Measurements from ENCODE around the gene DLG4.
"Not testable (repeated sequence)": the region's sequence is repeated elsewhere in the genome, so short reads cannot be mapped to it uniquely, and the experiment has no call there.

DLG4 gene

GRCh38 chr17:7167832-7168231, 51.8 kb downstream of the DLG4 start:
- H3K4me1 ChIP-seq = no peaks in the 10 kb centered on the region
- H3K4me3 ChIP-seq = no peak overlapping the region
- no peaks in the 10 kb centered on the region for H3K36me3 ChIP-seq
- H3K9me3 ChIP-seq = peaks cover 27% of the 10 kb centered on the region
- no peak overlapping the region for H3K27ac ChIP-seq
- no peak for TF ChIP-seq Cebpa-rat (IDR thresholded peaks at IDR 0.05)
- no peaks in the 10 kb centered on the region for H4K20me1 ChIP-seq
- no peak overlapping the region for H3K4me2 ChIP-seq
- H3K27me3 ChIP-seq = no peaks in the 10 kb centered on the region
- no peak overlapping the region for H3K9ac ChIP-seq

DNA sequence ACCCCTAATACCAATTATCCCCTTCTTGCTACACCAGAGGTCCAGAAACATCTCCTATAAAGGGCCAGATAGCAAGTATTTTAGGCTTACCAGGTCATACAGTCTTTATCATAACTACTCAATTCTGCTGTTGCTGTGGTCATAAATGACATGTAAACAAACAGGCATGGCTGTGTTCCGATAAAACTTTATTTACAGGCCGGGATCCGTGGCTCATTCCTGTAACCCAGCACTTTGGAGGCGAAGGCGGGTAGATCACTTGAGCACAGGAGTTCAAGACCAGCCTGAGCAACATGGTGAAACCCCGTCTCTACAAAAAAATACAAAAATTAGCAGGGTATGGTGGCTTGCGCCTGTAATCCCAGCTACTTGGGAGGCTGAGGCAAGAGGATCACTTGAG, 52.8 kb downstream of the DLG4 start:
- Histone ChIP-seq H3K9me3 (peaks cover 27% of the 10 kb centered on the region), H4K20me1 (no peaks in the 10 kb centered on the region), H3K27ac (no peak overlapping the region), H3K36me3 (no peaks in the 10 kb centered on the region), H3K9ac (no peak overlapping the region), H3K4me2 (no peak overlapping the region), H3K4me1 (no peaks in the 10 kb centered on the region), H3K27me3 (no peaks in the 10 kb centered on the region), H3K4me3 (no peak overlapping the region)
- no peak for TF ChIP-seq Cebpa-rat (IDR thresholded peaks at IDR 0.05)

- H4K20me1 ChIP-seq, H3K4me3 ChIP-seq, H3K4me2 ChIP-seq, H3K9ac ChIP-seq, H3K9me3 ChIP-seq, H3K27me3 ChIP-seq, H3K36me3 ChIP-seq, H3K27ac ChIP-seq, H3K4me1 ChIP-seq: not testable (repeated sequence)
These were observed 60.1 kb downstream of the DLG4 start for GRCh38 chr17:7159571-7159970.

DNA sequence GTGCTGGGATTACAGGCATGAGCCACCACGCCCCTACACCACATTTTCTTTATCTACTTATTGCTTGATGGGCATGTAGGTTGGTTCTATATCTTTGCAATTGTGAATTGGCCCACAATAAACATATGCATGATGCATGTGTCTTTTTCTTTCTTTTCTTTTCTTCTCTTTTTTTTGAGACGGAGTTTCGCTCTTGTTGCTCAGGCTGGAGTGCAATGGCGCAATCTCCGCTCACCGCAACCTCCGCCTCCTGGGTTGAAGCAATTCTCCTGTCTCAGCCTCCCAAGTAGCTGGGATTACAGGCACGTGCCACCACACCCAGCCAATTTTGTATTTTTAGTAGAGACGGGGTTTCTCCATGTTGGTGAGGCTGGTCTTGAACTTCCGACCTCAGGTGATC, 61.2 kb downstream of the DLG4 start:
- not testable (repeated sequence) for H3K27ac ChIP-seq, H3K9ac ChIP-seq, H3K4me3 ChIP-seq, H3K4me1 ChIP-seq, H4K20me1 ChIP-seq, H3K36me3 ChIP-seq, H3K4me2 ChIP-seq, H3K9me3 ChIP-seq, H3K27me3 ChIP-seq

DNA sequence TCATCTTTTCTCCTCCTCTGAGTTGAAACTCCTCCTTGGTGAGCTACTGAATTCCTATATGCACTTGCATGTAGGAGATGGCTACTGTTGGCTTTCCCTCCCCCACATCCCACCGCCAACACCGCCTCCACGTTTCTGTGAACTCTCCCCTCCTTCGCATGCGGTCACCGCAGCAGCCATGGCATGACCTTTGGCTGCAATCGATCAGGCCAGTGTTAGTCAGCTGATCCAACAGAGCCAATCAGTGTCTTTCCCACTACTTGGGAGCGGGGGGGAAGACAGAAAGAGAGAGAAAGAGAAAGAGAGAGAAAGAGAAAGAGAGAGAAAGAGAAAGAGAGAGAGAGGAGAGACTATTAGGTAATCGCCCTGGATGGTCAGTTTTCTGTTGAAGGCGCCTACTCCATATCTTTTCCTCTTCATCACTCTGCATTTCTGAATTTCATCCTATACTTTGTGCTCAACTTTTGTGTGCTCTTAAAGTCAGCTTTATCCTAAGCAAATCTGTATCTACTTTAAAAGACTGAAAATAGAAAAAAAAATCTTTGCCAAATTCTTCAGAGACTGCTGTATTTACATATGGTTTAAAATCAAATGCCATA, 63.2 kb downstream of the DLG4 start:
- no peaks in the 10 kb centered on the region for H3K27me3 ChIP-seq
- no peak for TF ChIP-seq Cebpa-rat (IDR thresholded peaks at IDR 0.05)
- H3K9ac ChIP-seq = no peak overlapping the region
- H3K9me3 ChIP-seq = no peaks in the 10 kb centered on the region
- H3K4me3 ChIP-seq = no peak overlapping the region
- H3K4me2 ChIP-seq = no peak overlapping the region
- H3K36me3 ChIP-seq = no peaks in the 10 kb centered on the region
- no peaks in the 10 kb centered on the region for H3K4me1 ChIP-seq
- no peak overlapping the region for H3K27ac ChIP-seq
- no peaks in the 10 kb centered on the region for H4K20me1 ChIP-seq

DNA sequence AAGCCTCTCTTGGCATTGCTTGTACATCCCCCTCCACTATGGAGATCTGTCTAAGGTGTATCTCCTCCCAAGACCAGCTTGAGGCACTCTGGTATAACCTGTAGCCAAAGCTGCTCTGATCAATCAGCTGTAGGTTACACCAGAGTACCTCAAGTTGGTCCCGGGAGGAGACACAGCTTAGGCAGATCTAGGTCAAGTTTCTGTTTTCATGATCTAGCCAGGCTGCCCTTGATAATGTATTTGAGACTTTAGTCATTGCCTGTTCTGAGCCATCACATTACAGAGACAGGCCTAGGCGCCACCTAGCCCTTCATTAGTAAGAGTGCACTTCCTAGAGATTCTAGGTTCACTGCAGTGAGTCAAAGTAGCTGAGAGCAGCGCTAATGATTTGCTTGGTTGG, 71.9 kb downstream of the DLG4 start:
- Histone ChIP-seq H3K9me3 (no peaks in the 10 kb centered on the region), H3K27ac (no peak overlapping the region), H4K20me1 (no peaks in the 10 kb centered on the region), H3K4me3 (no peak overlapping the region), H3K9ac (no peak overlapping the region), H3K27me3 (no peaks in the 10 kb centered on the region), H3K4me2 (no peak overlapping the region), H3K4me1 (no peaks in the 10 kb centered on the region), H3K36me3 (no peaks in the 10 kb centered on the region)
- TF ChIP-seq Cebpa-rat (IDR thresholded peaks at IDR 0.05) = no peak

DNA sequence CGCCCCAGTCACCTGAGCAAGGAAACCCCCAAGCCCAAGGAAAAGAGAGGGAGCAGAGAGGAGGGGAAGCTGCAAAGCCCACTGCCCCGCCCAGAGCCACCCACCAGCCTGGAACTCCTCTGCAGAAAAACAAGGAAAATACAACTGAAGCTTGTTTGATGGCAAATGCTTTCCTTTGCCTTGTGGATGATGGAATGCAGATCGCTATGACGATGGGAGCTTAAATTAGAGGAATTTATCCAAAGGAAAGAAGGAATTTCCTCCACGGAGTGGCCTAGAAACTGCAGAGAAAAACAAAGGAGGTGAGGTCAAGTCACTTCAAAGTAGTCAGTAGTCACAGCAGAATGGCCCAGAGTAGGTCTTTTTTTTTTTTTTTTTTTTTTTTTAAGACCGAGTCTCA, 73.5 kb downstream of the DLG4 start:
- Histone ChIP-seq H3K27ac (no peak overlapping the region), H3K36me3 (no peaks in the 10 kb centered on the region), H3K9ac (no peak overlapping the region), H3K9me3 (no peaks in the 10 kb centered on the region), H4K20me1 (no peaks in the 10 kb centered on the region), H3K4me2 (no peak overlapping the region), H3K4me3 (no peak overlapping the region), H3K4me1 (no peaks in the 10 kb centered on the region), H3K27me3 (no peaks in the 10 kb centered on the region)
- no peak for TF ChIP-seq Cebpa-rat (IDR thresholded peaks at IDR 0.05)

DNA sequence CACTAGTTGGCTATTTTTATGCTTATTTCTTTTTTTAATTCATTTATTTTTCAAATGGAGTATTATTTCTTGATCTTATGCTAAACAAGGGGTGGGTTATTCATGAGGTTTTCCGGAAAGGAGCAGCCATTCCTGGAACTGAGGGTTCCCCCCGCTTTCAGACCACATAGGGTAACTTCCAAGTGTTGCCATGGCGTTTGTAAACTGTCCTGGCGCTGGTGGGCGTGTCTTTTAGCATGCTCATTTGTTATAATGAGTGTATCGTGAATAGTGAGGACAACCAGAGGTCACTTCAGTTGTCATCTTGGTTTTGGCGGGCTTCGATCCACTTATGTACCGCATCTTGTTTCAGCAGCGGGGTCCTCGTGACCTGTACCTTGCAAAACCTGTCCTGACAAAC, 75.4 kb downstream of the DLG4 start:
- H3K36me3 ChIP-seq = no peaks in the 10 kb centered on the region
- no peaks in the 10 kb centered on the region for H3K9me3 ChIP-seq
- no peak overlapping the region for H3K9ac ChIP-seq
- TF ChIP-seq Cebpa-rat (IDR thresholded peaks at IDR 0.05) = no peak
- H3K27ac ChIP-seq = no peak overlapping the region
- H3K4me2 ChIP-seq = no peak overlapping the region
- H3K4me1 ChIP-seq = no peaks in the 10 kb centered on the region
- no peaks in the 10 kb centered on the region for H4K20me1 ChIP-seq
- H3K4me3 ChIP-seq = no peak overlapping the region
- H3K27me3 ChIP-seq = no peaks in the 10 kb centered on the region

DNA sequence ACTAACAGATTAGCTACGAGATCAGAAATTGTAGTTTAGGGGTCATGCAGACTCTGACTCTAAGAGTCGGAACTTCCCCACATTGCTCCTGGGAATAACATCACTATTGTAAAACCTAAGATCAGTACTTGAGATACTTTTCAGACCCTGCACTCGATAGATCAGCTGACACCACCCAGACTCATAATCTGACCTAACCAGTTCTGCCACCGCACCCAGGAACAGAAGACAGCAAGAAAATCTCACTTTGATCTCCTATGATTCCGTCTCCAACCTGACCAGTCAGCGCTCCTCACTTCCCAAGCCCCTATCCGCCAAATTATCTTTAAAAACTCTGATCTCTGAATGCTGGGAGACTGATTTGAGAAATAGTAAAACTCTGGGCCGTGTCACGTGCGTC, 77.8 kb downstream of the DLG4 start:
- Histone ChIP-seq H3K27ac (no peak overlapping the region), H3K9ac (no peak overlapping the region), H3K27me3 (no peaks in the 10 kb centered on the region), H4K20me1 (no peaks in the 10 kb centered on the region), H3K4me3 (no peak overlapping the region), H3K9me3 (no peaks in the 10 kb centered on the region), H3K4me1 (no peaks in the 10 kb centered on the region), H3K36me3 (no peaks in the 10 kb centered on the region), H3K4me2 (no peak overlapping the region)
- TF ChIP-seq Cebpa-rat (IDR thresholded peaks at IDR 0.05) = no peak

DNA sequence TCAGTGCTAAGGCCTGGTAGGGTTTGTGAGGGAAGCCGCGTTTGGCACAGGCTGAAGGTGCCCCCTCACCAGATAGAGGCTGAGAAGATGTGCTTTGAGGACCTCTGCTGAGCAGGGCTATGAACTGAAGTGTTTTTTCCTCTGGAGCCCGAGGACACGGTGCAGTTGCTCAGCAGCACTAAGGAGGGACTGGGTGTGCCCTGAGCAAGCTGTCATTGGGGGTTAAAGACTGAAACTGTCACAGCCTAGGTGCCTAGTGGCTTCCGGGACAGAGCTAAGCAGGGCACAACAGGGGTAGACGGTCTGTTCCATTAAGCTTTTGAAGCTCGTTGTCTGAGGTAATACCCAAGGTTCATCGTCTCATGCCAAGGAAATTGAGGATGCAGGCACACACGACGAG, 80.2 kb downstream of the DLG4 start:
- H3K4me2 ChIP-seq = no peak overlapping the region
- H4K20me1 ChIP-seq = no peaks in the 10 kb centered on the region
- no peak for TF ChIP-seq Cebpa-rat (IDR thresholded peaks at IDR 0.05)
- H3K9me3 ChIP-seq = no peaks in the 10 kb centered on the region
- H3K36me3 ChIP-seq = no peaks in the 10 kb centered on the region
- no peak overlapping the region for H3K9ac ChIP-seq
- H3K4me3 ChIP-seq = no peak overlapping the region
- H3K27ac ChIP-seq = no peak overlapping the region
- no peaks in the 10 kb centered on the region for H3K27me3 ChIP-seq
- peaks cover 11% of the 10 kb centered on the region for H3K4me1 ChIP-seq

DNA sequence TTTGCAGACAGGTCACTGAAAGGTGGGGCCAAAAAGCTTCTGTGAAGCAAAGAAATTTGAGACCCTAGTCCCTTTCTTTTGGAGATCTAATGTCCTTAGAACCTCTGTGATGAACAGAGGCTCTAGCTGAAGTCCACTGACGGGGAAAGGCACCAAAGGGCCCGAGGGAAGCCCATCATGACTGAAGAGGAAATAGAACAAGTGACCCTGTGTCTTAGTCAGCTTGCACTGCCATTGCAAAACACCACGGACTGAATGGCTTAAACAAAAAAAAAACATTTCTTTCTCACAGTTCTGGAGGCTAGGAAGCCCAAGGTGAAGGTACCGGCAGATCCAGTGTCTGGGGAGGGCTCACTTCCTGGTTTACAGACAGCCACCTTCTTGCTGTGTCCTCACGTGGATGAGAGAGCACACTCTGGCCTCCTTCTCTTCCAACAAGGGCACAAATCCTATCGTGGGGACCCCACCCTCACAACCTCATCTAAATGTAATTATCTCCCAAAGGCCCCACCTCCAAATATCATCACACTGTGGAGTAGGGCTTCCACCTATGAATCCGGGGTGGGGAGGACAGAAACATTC, 80.7 kb downstream of the DLG4 start:
- Histone ChIP-seq H3K4me1 (peaks cover 13% of the 10 kb centered on the region), H3K4me3 (no peak overlapping the region), H3K36me3 (no peaks in the 10 kb centered on the region), H3K9ac (no peak overlapping the region), H3K27me3 (no peaks in the 10 kb centered on the region), H3K9me3 (no peaks in the 10 kb centered on the region), H3K4me2 (no peak overlapping the region), H3K27ac (no peak overlapping the region), H4K20me1 (no peaks in the 10 kb centered on the region)
- TF ChIP-seq Cebpa-rat (IDR thresholded peaks at IDR 0.05) = no peak

All from BLaER1 (cell line).